HG03442 (cell line): Measurements from ENCODE around the gene KCNQ1.

Experiments
- ATAC-seq: cut with Tn5 transposase; IDR thresholded peaks from one replicate; pipeline ENCODE4 v1.9.1; 2021; ENCODE audit warnings: mild to moderate bottlenecking, moderate library complexity; ENCODE audit not compliant: unreplicated experiment

The KCNQ1 gene

GRCh38 chr11:2769409-2770095 is 324.7 kb downstream of the KCNQ1 start:
- ATAC-seq = no peak

DNA sequence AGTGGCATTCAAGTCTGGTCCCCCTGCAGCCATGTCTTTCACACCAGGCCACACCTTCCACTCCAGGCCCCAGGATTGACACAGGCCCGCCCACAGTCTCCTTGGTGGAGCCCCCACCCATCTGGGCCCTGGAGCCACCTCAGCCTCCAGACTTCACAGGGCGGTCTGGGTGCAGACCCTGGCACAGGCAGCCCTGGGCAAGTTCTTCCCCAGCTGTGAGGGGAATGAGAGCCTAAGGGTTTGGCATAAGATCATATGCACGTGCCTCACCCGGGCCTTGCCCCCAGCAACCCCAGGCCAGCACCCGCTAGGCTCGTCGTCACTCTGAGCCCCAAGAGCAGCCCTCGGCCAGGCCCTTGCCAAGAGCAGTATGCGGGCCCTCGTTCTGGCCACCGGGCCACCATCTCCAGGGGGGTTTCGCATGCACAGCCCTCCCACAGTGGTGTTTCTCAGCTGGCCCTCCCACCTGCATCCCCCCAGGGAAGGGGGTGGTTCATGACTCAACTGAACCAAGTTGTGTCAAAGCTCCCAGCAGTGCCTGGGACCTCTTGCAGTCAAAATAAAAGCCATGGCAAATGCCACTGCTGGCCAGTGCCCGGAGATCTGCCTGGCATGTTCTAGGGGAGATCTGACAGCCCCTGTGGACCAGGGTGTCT is 325.4 kb downstream of the KCNQ1 start:
- ATAC-seq = no peak

DNA sequence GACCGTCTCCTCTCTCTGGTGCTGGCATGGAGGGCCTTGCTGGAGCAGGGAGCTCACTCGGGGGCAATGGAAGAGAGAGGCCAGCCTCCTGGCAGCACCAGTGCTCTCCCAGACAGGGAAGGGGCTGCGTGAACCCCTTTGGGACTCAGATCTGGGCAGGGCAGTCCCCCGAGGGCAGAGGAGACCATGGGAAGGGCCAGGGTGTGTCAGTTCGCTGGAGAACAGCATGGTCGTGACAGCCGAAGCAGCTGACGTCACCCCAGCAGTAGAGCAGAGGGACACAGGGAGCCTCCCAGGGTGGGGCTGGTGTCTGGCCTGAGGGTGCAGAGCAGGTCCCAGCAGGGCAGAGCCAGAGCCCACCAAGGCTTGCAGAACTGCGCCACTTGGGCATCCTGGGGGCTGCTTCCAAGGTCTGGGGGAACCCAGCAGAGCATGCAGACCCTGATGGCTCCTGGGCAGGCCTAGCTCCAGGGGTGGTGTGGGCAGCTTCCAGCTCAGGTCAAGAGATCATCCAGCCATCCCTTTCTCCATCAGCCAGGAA is 326.0 kb downstream of the KCNQ1 start:
- no peak for ATAC-seq

DNA sequence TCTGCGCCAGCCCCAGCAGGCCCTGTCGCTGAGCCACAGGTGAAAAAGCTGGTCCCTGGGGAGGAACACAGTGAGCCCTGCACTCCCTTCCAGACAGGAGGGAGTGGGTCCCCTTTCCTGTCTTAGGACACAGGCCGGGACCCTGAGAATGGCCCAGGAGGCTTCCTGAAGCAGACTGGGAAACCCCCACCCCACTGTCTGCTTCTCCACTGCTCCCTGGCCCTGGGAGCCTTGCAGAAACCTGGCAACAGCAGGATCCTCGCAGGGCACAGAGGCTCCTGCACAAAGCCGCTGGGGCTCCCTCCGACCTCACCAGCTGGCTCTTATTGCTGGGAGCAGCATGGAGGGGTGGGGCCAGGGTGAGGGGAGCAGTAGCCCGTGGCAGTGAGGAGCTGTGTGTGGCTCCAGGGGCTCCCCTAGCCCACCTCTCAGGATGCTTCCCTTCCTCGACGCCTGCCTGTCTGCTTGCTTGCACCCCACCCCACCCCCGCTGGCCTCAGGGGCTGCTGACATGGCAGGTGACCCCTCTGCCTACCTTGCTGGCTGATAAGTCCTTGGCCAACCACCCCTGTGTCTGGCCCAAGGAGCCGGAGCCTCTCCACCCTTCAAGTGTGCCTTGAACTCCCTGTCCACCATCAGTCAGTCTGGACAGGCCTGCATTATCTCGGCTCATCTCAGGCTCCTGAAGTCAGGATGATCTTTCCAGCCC is 327.1 kb downstream of the KCNQ1 start:
- no peak for ATAC-seq

DNA sequence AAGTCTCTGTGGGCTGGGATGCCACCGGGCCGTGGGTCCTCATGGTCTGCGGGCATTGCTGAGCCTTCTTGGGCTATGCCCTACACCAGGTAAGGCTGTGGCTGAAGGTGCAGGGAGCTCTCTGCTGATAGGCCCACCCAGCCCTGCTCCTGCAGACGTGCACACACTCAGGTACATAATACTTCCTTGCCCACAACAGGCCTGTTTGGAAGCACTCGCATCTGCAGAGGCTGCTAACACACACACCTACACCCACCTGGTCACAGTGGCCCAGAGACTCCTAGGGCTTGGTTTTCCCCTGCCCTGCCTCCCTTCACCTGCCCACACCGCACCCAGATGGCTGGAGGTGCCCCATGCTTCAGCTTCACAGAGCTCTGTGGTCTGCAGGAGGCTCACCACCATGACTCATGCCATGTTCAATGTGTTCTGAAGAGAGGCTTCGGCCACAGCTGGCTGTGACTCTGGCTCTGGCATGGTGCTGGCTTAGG is 327.8 kb downstream of the KCNQ1 start:
- peak; percentile 50 for ATAC-seq

DNA sequence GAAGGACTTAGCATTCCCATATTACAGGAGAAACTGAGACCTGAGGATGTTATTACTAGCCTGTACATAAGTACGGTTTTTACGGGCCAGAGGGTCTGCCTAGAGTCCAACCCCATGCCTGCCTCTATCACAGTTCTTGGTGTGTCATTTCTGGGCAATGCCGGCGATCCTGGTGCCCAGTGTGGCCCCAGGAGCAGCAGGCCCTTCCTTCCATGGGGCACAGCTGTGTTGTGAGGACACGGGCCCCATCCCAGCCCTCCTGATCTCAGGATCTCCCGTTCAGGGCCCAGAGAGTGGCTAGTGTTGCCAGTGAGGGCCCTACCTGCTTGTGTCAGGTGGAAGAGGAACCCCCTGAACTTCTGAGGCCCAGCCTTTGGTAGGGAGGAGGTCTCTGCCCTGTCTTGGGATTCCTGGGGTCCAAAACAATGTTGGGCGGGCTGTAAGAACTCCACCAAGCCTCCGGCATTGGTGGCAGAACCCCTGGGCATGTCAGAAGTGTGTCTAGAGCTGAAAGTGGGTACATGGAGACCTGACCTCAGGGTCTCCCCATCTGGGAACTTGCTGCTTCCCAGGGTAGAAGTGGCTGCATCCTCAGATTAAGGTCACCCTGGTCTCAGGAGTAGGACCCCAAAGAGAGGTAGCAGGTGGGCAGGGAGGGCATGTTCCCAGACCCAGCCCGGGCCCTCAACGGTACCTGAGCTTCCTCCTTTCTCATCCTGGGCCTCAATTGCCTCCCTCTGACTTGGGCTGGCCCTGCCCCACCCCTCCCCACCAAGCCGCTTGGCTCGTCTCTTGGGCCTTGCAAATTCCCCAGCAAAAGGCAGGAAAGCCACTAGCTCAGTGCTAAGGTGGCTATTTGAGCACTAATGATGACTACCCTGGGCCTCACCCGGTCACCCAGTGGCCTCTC is 329.6 kb downstream of the KCNQ1 start:
- ATAC-seq = no peak

- no peak for ATAC-seq
Observed at GRCh38 chr11:2775083-2775625, 330.3 kb downstream of the KCNQ1 start.

GRCh38 chr11:2775626-2776350 is 331.0 kb downstream of the KCNQ1 start:
- ATAC-seq = no peak

GRCh38 chr11:2776351-2777061 is 331.7 kb downstream of the KCNQ1 start:
- no peak for ATAC-seq

DNA sequence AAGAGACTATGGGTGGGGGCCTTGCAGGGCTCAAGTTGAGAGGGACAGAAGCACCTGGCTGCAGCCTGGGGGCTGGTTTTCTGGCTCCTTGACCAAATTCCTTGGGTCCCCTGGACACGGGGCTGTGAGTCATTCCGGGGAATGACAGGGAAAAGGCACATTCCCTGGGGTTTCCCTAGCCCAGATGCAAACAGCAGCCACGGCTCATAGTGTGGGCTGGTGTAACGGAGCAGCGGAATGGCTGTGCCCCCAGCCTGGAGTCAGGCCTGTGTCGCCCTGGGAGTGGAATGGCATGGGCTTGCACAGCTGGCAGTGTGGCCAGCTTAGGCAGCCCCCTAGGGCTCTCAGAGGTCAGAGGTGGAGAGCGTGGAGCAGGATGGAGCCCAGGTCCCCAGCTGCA is 332.6 kb downstream of the KCNQ1 start:
- no peak for ATAC-seq

DNA sequence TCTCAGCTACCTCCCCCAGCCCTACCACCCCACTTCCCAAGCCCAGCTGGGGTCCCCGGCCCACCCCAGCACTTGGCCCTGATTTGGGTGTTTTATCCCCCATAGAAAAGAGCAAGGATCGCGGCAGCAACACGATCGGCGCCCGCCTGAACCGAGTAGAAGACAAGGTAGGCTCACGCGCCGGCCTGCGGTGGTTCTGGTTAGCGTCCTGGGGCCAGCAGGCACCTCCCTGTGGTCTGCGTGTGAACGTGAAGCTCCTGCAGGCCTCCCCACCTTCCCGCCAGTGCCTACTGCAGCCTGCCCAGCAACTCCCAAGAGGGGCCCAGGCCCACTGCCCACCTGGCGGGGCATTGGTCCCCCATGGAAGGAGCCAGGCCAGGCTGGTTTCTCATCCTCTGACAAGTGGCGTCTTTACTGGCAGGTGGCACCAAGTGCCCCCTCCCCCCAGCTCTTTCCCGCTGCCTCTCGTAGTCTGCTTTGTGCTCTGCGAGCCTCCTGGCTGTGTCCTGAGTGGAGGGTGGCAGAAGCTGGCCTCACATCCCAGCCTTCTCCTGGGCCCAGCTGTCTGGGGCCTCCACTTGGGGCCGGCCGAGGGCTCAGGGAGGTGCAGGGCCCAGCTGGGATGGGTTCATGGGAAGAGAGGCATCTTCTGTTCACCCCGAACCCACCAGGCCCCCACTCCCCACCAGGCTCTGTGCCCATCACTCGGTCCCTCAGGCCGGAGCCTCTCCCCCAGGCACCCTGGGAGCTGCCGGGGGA is 333.2 kb downstream of the KCNQ1 start:
- ATAC-seq = no peak

GRCh38 chr11:2778630-2779498 is 334.1 kb downstream of the KCNQ1 start:
- ATAC-seq = no peak

DNA sequence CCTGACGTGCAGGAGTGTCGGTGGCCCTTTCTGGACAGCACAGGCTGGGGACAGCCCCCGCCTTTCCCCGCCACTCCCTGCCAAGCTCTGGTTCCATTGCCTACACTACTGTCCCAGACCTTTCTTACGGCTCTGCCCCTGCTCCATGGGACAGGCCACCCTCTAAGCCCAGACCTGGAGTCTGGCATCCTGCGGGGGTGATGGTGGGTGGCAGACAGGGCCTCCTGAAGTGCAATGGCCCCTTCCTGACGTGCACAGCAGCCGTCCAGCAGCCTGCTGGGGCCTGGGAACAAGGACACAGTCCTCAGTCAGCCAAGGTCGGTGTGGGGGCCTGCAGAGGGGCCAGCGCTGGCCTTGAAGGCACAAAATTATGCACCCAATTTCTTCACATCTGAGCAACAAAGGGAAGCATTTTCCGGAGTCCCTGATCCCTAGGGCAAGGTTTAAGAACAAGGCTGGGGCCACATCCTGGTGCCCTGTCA is 334.7 kb downstream of the KCNQ1 start:
- ATAC-seq = no peak

- ATAC-seq = no peak
Observed at GRCh38 chr11:2779981-2780849, 335.4 kb downstream of the KCNQ1 start.

GRCh38 chr11:2780850-2781407 is 336.1 kb downstream of the KCNQ1 start:
- ATAC-seq = no peak
